SIG-M5 treated with dmso at 0.1 percent for 504 hours (cell line): Measurements from ENCODE around the gene MMD2.

ENCODE experiments used
- DNase-seq: peaks from one replicate; lab custom pipeline; 2025; ENCODE audit not compliant: unreplicated experiment; lab: John Stamatoyannopoulos, UW

Gene MMD2

GRCh38 chr7:4871930-4872675, 86.9 kb downstream of the MMD2 start:
- no peak for DNase-seq

- no peak for DNase-seq
Observed at GRCh38 chr7:4871056-4871680, 87.8 kb downstream of the MMD2 start.

GRCh38 chr7:4868493-4868892, 90.5 kb downstream of the MMD2 start:
- DNase-seq, result no peak

GRCh38 chr7:4866528-4867496, 92.2 kb downstream of the MMD2 start:
- no peak for DNase-seq

GRCh38 chr7:4862156-4862555, 96.8 kb downstream of the MMD2 start:
- DNase-seq, result no peak

GRCh38 chr7:4861673-4862072, 97.3 kb downstream of the MMD2 start, which contains the start of gene PAPOLB:
PAPOLB (minus strand) TSS chr7:4862030; CDS start chr7:4861810, 220 bp downstream.
- no peak for DNase-seq

- DNase-seq, result no peak
Observed at GRCh38 chr7:4861227-4861626, 97.8 kb downstream of the MMD2 start.

GRCh38 chr7:4857189-4857588, 101.8 kb downstream of the MMD2 start:
- no peak for DNase-seq

GRCh38 chr7:4856336-4857057, 102.5 kb downstream of the MMD2 start:
- DNase-seq, result no peak
